WI38 (cell line): ENCODE results near the gene IZUMO4.
"Not testable (repeated sequence)": the region's sequence is repeated elsewhere in the genome, so short reads cannot be mapped to it uniquely, and the experiment has no call there.

Experiments
- H3K4me3 ChIP-seq: 2 replicates; pipeline ENCODE4 v1.5.1; 2011; ENCODE audit warnings: low read depth, mild to moderate bottlenecking, control low read depth, low read length
- CTCF ChIP-seq: IDR thresholded peaks from 2 replicates; pipeline ENCODE4 v1.5.1; 2012; ENCODE audit warnings: low read depth, mild to moderate bottlenecking, control low read depth, low read length

Gene IZUMO4

DNA sequence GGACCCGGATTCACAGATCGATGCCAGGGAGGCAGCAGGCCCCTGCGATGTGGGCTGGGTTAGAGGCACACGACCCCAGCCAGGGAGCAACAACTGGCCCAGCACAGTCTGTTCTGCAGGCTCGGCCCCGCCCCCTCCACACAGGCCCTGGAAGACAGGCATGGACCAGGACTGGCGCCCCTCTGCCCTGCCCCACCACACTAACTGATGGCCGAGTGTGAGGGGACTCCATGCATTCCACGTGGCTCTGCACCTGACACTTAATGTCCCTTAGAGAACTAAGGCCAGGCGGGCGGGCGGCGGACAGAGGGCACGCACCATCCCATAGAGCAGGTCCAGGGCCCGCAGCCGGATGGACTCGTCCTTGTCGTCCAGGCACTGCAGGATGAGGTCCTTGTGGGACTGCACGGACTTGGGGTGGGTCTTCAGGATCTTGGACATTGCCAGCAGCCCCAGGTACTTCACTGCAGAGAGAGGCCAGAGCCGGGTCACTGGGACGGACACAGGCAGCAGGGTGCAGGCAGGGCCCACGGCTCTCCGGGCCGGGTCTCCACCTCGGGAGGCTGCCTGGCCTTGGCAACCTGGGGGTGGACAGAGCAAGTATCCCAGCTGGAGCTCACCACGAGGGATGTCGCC lies 24.8 kb downstream of the IZUMO4 start:
- TF ChIP-seq CTCF: no peak
- H3K4me3 ChIP-seq: no peak overlapping the region

DNA sequence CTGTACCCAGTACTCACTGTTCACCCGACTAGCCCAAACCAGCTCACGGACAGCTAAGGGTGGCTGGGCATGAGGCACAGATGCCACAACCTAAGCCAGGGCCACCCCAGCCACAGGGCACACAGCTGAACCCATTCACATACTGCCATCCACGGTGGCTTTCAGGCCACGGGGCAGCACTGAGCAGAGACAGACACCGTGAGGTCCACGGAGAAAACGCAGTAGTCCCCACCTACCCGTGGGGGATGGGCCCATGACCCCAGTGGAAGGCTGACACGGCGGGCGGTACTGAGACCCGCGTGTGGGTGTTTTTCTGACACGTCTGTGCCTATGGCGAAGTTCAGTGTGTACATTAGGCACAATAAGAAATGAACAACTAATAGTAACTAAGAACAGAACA lies 25.5 kb downstream of the IZUMO4 start:
- TF ChIP-seq CTCF: no peak
- H3K4me3 ChIP-seq: no peak overlapping the region

- no peak overlapping the region for H3K4me3 ChIP-seq
- no peak for TF ChIP-seq CTCF
These were observed 26.3 kb downstream of the IZUMO4 start for GRCh38 chr19:2122982-2123381.

DNA sequence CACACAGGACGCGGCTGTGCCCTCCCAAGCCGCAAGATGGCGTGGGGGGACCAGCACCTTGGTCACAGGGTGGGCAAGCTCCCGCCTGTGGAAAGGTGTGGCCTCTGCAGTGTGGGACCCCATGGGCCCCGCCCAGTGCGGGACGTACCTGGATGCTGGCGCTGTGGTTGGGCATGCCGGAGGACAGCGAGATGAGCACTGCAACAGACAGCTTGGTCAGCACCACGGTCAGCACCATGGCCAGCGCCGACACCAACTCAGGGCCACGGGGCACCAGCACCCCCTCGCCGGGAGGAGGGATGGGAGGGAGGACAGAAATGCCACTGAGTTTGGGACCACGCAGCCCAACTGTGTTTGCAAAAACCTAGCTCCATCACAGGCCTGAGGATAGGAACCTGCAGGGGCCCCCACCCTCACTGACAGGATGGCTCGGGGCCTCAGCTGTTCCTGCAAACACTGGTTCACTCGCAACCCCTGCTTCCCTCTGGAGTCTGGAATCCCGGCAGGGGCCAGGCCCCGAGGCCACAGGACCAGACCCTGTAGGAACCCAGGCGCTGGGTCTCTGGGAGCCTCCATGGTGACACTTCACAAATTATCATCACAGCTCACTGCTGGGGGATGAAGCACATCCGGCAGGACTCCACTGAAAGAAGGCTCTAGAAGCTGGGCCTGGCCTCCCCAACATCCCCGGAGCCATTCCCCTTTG lies 27.1 kb downstream of the IZUMO4 start:
- no peak for TF ChIP-seq CTCF
- H3K4me3 ChIP-seq: no peak overlapping the region

DNA sequence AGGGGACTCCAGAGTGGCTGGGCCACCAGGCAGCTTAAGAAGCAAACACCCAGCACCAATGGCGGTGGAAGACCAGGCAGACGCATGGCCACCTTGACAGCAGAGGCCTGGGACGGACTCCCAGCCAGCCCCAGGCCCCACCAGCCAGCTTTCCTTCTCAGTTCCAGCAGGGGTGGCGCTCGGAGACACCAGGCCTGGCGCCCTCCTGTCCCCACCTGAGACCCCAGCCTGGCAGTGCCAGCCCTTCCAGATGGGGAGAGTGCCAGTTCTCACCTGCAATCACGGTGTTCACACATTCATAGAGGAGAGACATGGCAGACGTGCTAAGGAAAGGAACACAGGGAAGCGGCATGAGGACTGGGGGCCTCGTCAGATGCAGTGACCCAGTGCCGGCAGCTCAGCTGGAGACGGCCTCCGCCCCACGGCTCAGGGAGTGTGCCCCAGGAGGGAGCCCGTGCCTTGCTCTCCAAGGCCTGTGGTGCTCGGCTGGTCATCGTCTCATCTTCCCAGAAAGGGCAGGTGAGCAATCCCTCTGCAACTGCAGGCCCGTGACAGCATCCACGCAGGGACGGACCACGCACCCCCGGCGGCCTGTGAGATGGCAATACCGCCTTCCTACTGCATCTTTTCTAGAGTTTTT lies 30.3 kb downstream of the IZUMO4 start:
- TF ChIP-seq CTCF: no peak
- no peak overlapping the region for H3K4me3 ChIP-seq

DNA sequence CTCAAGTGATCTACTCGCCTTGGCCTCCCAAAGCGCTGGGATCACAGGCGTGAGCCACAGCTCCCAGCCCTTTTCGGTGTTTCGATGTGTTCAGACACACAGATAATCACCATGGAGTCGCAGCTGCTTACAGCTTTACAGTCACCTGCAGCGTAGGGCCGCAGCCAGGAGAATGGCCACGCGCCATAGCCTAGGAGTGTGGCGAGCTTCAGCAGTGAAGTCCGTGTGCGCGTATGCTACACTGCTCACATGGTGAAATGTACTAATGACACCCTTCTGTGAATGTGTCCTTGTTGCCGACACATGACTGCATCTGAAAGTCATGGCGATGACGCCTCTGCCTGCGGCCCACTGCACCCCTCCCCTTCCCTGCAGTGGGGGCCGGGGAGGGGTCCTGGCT lies 31.0 kb downstream of the IZUMO4 start:
- no peak overlapping the region for H3K4me3 ChIP-seq
- TF ChIP-seq CTCF: no peak

DNA sequence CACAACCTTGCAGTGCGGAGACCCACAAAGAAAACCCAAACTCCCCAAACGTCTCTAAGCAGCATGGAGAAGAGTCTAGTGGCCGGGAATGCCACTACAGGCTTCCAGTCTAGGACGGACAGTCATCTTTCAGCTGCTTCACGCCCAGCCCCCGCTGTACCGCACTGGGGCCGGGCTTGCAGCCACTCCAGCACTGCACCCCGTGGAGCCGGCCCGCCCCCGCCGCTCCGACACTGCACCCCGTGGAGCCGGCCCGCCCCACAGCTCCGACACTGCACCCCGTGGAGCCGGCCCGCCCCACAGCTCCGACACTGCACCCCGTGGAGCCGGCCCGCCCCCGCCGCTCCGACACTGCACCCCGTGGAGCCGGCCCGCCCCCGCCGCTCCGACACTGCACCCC lies 31.5 kb downstream of the IZUMO4 start:
- H3K4me3 ChIP-seq: not testable (repeated sequence)
